GM12874 (cell line): ENCODE results near the gene ARAP1.

Experiments
- CTCF ChIP-seq: IDR thresholded peaks from 2 replicates; pipeline ENCODE4 v1.5.1; 2011; ENCODE audit warnings: low read depth, mild to moderate bottlenecking, control low read depth, low read length, moderate library complexity; ENCODE audit not compliant: insufficient read depth

The ARAP1 gene

GRCh38 chr11:72740060-72740424 lies 12.2 kb downstream of the ARAP1 start:
- TF ChIP-seq CTCF: no peak

- no peak for TF ChIP-seq CTCF
These were observed 12.8 kb downstream of the ARAP1 start for GRCh38 chr11:72739240-72740059.

GRCh38 chr11:72738199-72739141 lies 13.7 kb downstream of the ARAP1 start:
- TF ChIP-seq CTCF: no peak

GRCh38 chr11:72737336-72737735 lies 14.9 kb downstream of the ARAP1 start:
- no peak for TF ChIP-seq CTCF

GRCh38 chr11:72736452-72737069 lies 15.6 kb downstream of the ARAP1 start:
- TF ChIP-seq CTCF: no peak

GRCh38 chr11:72735495-72736027 lies 16.6 kb downstream of the ARAP1 start:
- TF ChIP-seq CTCF: no peak

GRCh38 chr11:72732329-72732728 lies 19.9 kb downstream of the ARAP1 start:
- no peak for TF ChIP-seq CTCF
